Panc1 (cell line): ENCODE results near the gene SECISBP2. TPM values are rescaled to one million over a fixed set of nuclear protein-coding genes. Genes with fewer than 3 reads are reported as not detected.

Source experiments
- ATAC-seq: fragments of 200-7000 bp; cut with Tn5 transposase; 2 replicates; pipeline ENCODE4 v1.9.1; 2020; ENCODE audit warnings: mild to moderate bottlenecking, moderate library complexity
- BruUV-seq: library from RNA; stranded (reverse); fragments of 400-500 nt; replicated peaks from 2 replicates; lab custom pipeline; 2021; lab: Mats Ljungman, UMichigan
- CTCF ChIA-PET: fragments of 300-600 bp; sonication (Branson Sonifier 250); formaldehyde crosslinking; loops from one replicate; lab custom pipeline; 2022; ENCODE audit warnings: antibody characterized with exemption; lab: Charles Lee
- POLR2A ChIA-PET: fragments of 300-600 bp; sonication (Branson Sonifier 250); formaldehyde crosslinking; loops from one replicate; lab custom pipeline; 2022; ENCODE audit warnings: antibody characterized with exemption; lab: Charles Lee
- DNase-seq: peaks from one replicate; pipeline ENCODE4 v3.0.0-alpha.2; 2010; ENCODE audit warnings: low read depth, low spot score
- H3K27ac ChIP-seq: 2 replicates; pipeline ENCODE4 v1.5.1; 2011; ENCODE audit warnings: mild to moderate bottlenecking, low read length, inconsistent platforms
- H3K27me3 ChIP-seq: fragments of 200-500 bp; sonication (Bioruptor generic); 2 replicates; pipeline ENCODE4 v1.6.0; 2014; ENCODE audit warnings: low read length, inconsistent platforms; ENCODE audit not compliant: control insufficient read depth, insufficient read depth
- H3K36me3 ChIP-seq: fragments of 200-500 bp; sonication (Bioruptor generic); 2 replicates; pipeline ENCODE4 v1.5.1; 2014; ENCODE audit warnings: inconsistent platforms, mild to moderate bottlenecking, low read length, moderate library complexity; ENCODE audit not compliant: control insufficient read depth, insufficient read depth
- H3K4me1 ChIP-seq: 2 replicates; pipeline ENCODE4 v1.5.1; 2011; ENCODE audit warnings: inconsistent platforms, mild to moderate bottlenecking, low read length, moderate library complexity; ENCODE audit not compliant: control insufficient read depth, insufficient read depth
- H3K4me3 ChIP-seq, 2 experiments: 2 replicates each; pipeline ENCODE4 v1.5.1; 2011 to 2012; ENCODE audit warnings: low read depth in 2 of 2, low read length in 2 of 2, mild to moderate bottlenecking in 2 of 2, inconsistent platforms in 1 of 2, moderate library complexity in 1 of 2
- H3K9me3 ChIP-seq: fragments of 200-500 bp; sonication (Bioruptor generic); 2 replicates; pipeline ENCODE4 v1.5.1; 2014; ENCODE audit warnings: low read depth, mild to moderate bottlenecking, inconsistent platforms, low read length, moderate library complexity; ENCODE audit not compliant: control insufficient read depth, insufficient read depth
- POLR2AphosphoS5 ChIP-seq: IDR thresholded peaks from 2 replicates; pipeline ENCODE4 v1.6.1; 2012; ENCODE audit warnings: mild to moderate bottlenecking, low read depth, low read length, moderate library complexity
- SIN3A ChIP-seq: IDR thresholded peaks from 2 replicates; pipeline ENCODE4 v1.6.1; 2012; ENCODE audit warnings: low read depth, mild to moderate bottlenecking, low read length, moderate library complexity, borderline replicate concordance; ENCODE audit not compliant: insufficient read depth
- TCF7L2 ChIP-seq: IDR thresholded peaks from 2 replicates; pipeline ENCODE4 v1.6.1; 2011; ENCODE audit warnings: mild to moderate bottlenecking, low read depth, low read length, inconsistent platforms
- in situ Hi-C: cut with HindIII; loops from 2 replicates; pipeline ENCODE4 v1.10.0; 2016; ENCODE audit warnings: low sequenced_read_pairs, low pct_unique_long_range_greater_than_20kb
- intact Hi-C: fragments of 100-400 bp; cut with micrococcal nuclease; formaldehyde crosslinking; loops from one replicate; pipeline ENCODE4 v1.10.0; 2022; ENCODE audit not compliant: unreplicated experiment
- total RNA-seq: library from RNA; stranded (reverse); gene quantifications from one replicate; pipeline ENCODE4 v1.2.1, GENCODE V29; 2021; ENCODE audit not compliant: unreplicated experiment
- TF ChIP-seq, protein P1 (sequence below): fragments of 450-650 bp; IDR thresholded peaks from 2 replicates; pipeline ENCODE4 v1.5.1; 2017; ENCODE audit warnings: mild to moderate bottlenecking
- TF ChIP-seq, protein P2 (sequence below), 2 experiments: IDR thresholded peaks; 2 replicates each; pipeline ENCODE4 v1.6.1; 2011 to 2012; ENCODE audit warnings: low read depth in 2 of 2, control low read depth in 1 of 2, low read length in 1 of 2, mild to moderate bottlenecking in 1 of 2, moderate library complexity in 1 of 2; ENCODE audit not compliant: insufficient read depth in 1 of 2

Gene SECISBP2
- total RNA-seq, 1 experiment from 2014 or later, result 17.7 TPM

GRCh38 chr9:89328064-89328463 lies 9.8 kb downstream of the SECISBP2 start:
- no peaks in the 10 kb centered on the region for H3K27me3 ChIP-seq
- no peaks in the 10 kb centered on the region for H3K9me3 ChIP-seq
- no peaks in the 10 kb centered on the region for H3K4me1 ChIP-seq
- no peak overlapping the region for H3K27ac ChIP-seq
- H3K36me3 ChIP-seq, result peaks cover 3% of the 10 kb centered on the region; the same call in 1 of the 2 replicates
- DNase-seq, result no peak
- ATAC-seq, result 0 out of 2 replicates have a peak, but pooled peaks have one; percentile 34
- in situ Hi-C loops, result no loop called here
- ChIA-PET POLR2A (no interaction called here), CTCF (no interaction called here)
- intact Hi-C loops, result no loop called here
- TF ChIP-seq, protein P1, sequence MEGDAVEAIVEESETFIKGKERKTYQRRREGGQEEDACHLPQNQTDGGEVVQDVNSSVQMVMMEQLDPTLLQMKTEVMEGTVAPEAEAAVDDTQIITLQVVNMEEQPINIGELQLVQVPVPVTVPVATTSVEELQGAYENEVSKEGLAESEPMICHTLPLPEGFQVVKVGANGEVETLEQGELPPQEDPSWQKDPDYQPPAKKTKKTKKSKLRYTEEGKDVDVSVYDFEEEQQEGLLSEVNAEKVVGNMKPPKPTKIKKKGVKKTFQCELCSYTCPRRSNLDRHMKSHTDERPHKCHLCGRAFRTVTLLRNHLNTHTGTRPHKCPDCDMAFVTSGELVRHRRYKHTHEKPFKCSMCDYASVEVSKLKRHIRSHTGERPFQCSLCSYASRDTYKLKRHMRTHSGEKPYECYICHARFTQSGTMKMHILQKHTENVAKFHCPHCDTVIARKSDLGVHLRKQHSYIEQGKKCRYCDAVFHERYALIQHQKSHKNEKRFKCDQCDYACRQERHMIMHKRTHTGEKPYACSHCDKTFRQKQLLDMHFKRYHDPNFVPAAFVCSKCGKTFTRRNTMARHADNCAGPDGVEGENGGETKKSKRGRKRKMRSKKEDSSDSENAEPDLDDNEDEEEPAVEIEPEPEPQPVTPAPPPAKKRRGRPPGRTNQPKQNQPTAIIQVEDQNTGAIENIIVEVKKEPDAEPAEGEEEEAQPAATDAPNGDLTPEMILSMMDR, result no peak
- TF ChIP-seq SIN3A (no peak), POLR2AphosphoS5 (no peak), TCF7L2 (no peak)
- TF ChIP-seq, protein P2, sequence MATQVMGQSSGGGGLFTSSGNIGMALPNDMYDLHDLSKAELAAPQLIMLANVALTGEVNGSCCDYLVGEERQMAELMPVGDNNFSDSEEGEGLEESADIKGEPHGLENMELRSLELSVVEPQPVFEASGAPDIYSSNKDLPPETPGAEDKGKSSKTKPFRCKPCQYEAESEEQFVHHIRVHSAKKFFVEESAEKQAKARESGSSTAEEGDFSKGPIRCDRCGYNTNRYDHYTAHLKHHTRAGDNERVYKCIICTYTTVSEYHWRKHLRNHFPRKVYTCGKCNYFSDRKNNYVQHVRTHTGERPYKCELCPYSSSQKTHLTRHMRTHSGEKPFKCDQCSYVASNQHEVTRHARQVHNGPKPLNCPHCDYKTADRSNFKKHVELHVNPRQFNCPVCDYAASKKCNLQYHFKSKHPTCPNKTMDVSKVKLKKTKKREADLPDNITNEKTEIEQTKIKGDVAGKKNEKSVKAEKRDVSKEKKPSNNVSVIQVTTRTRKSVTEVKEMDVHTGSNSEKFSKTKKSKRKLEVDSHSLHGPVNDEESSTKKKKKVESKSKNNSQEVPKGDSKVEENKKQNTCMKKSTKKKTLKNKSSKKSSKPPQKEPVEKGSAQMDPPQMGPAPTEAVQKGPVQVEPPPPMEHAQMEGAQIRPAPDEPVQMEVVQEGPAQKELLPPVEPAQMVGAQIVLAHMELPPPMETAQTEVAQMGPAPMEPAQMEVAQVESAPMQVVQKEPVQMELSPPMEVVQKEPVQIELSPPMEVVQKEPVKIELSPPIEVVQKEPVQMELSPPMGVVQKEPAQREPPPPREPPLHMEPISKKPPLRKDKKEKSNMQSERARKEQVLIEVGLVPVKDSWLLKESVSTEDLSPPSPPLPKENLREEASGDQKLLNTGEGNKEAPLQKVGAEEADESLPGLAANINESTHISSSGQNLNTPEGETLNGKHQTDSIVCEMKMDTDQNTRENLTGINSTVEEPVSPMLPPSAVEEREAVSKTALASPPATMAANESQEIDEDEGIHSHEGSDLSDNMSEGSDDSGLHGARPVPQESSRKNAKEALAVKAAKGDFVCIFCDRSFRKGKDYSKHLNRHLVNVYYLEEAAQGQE (IDR thresholded peaks at IDR 0.05; ENCODE audit: insufficient read depth in 1 of 2, low read depth in 2 of 2, low read length in 1 of 2), result no peak
- no TSS peak for BruUV-seq
- H3K4me3 ChIP-seq, result no peak overlapping the region

- intact Hi-C loops, result no loop called here
- no peaks in the 10 kb centered on the region for H3K4me1 ChIP-seq
- no peaks in the 10 kb centered on the region for H3K9me3 ChIP-seq
- no TSS peak for BruUV-seq
- no peak for ATAC-seq
- no peak for TF ChIP-seq TCF7L2
- TF ChIP-seq, protein P2 (IDR thresholded peaks at IDR 0.05; ENCODE audit: insufficient read depth in 1 of 2, low read depth in 2 of 2, low read length in 1 of 2), result peak in 1 of 2 experiments; percentile 44; a peak in 1 of 4 replicates
- no peak for TF ChIP-seq POLR2AphosphoS5
- no peak for TF ChIP-seq SIN3A
- TF ChIP-seq, protein P1, result no peak
- no peak overlapping the region for H3K4me3 ChIP-seq
- POLR2A ChIA-PET, result no interaction called here
- CTCF ChIA-PET, result no interaction called here
- in situ Hi-C loops, result no loop called here
- no peak overlapping the region for H3K27ac ChIP-seq
- no peak for DNase-seq
- no peaks in the 10 kb centered on the region for H3K27me3 ChIP-seq
- H3K36me3 ChIP-seq, result peaks cover 3% of the 10 kb centered on the region; the same call in 1 of the 2 replicates
Measured at GRCh38 chr9:89329917-89330316, 11.6 kb downstream of the SECISBP2 start.
